Upper lobe of left lung (tissue), 6 donors: Measurements from ENCODE around the gene ITSN1. TPM values are rescaled to one million over a fixed set of nuclear protein-coding genes. Genes with fewer than 3 reads are reported as not detected.

Experiments
- ATAC-seq, 2 donors: fragments of 200-7000 bp; cut with Tn5 transposase; one replicate each; pipeline ENCODE4 v1.9.1; 2022; ENCODE audit warnings: mild to moderate bottlenecking in 2 of 2, moderate library complexity in 2 of 2; ENCODE audit not compliant: low FRiP score in 2 of 2
- DNase-seq, 2 donors: peaks; one replicate each; pipeline ENCODE4 v3.0.0-alpha.2; 2019 to 2020
- H3K27ac ChIP-seq, 4 donors: fragments of 200-600 bp; sonication (generic); one replicate each; pipeline ENCODE4 v1.5.1; 2016 to 2019
- H3K27me3 ChIP-seq, 4 donors: fragments of 200-600 bp; sonication (generic); one replicate each; pipeline ENCODE4 v1.5.1; 2017 to 2019
- H3K36me3 ChIP-seq, 4 donors: fragments of 200-600 bp; sonication (generic); one replicate each; pipeline ENCODE4 v1.5.1; 2016 to 2019
- H3K4me1 ChIP-seq, 4 donors: fragments of 200-600 bp; sonication (generic); one replicate each; pipeline ENCODE4 v1.5.1; 2018 to 2019
- H3K4me3 ChIP-seq, 4 donors: fragments of 200-600 bp; sonication (generic); one replicate each; pipeline ENCODE4 v1.5.1; 2017 to 2019; ENCODE audit warnings: mild to moderate bottlenecking in 2 of 4, moderate library complexity in 1 of 4
- H3K9me3 ChIP-seq, 4 donors: fragments of 200-600 bp; sonication (generic); one replicate each; pipeline ENCODE4 v1.5.1; 2018 to 2019
- EP300 ChIP-seq, 4 donors: sonication (generic); formaldehyde crosslinking; IDR thresholded peaks; one replicate each; pipeline ENCODE4 v1.5.1; 2017; ENCODE audit warnings: antibody characterized with exemption in 4 of 4, control low read depth in 2 of 4
- POLR2A ChIP-seq, 4 donors: fragments of 450-650 bp; IDR thresholded peaks; one replicate each; pipeline ENCODE4 v1.5.1; 2016 to 2017; ENCODE audit warnings: antibody characterized with exemption in 4 of 4, mild to moderate bottlenecking in 2 of 4
- POLR2AphosphoS5 ChIP-seq, 2 donors: sonication (generic); formaldehyde crosslinking; IDR thresholded peaks; one replicate each; pipeline ENCODE4 v1.5.1; 2017; ENCODE audit warnings: antibody characterized with exemption in 2 of 2
- WGBS, 2 donors: methylation state at CpG; one replicate each; pipeline ENCODE4 v1.1.5; 2017 to 2018; 5-methylcytosine and 5-hydroxymethylcytosine counted together
- total RNA-seq, 6 donors: library from RNA; depleted of rRNA in 4 of 6; stranded (reverse); fragments of >200 nt in 4 of 6; gene quantifications; one replicate each; pipeline versions ENCODE4 v1.1.0 to v1.2.1, GENCODE V29; 2016 to 2021
- TF ChIP-seq, protein P1 (sequence below), 6 experiments: fragments of 450-650 bp in 4 of 6; fragments of 200-600 bp in 2 of 6; sonication (generic) in 2 of 6; IDR thresholded peaks; one replicate each; pipeline ENCODE4 v1.5.1; 2016 to 2019; ENCODE audit warnings: antibody characterized with exemption in 6 of 6
- donor health status: DM: no; HTN: no; CAD: no; lungs with moderate emphysema.
- donor health status: DM: no; HTN: yes; CAD: no; lungs with severe emphysema.

The ITSN1 gene
- total RNA-seq, 6 donors from 2014 or later, result 19.3 to 103 (median 38.7) TPM

DNA sequence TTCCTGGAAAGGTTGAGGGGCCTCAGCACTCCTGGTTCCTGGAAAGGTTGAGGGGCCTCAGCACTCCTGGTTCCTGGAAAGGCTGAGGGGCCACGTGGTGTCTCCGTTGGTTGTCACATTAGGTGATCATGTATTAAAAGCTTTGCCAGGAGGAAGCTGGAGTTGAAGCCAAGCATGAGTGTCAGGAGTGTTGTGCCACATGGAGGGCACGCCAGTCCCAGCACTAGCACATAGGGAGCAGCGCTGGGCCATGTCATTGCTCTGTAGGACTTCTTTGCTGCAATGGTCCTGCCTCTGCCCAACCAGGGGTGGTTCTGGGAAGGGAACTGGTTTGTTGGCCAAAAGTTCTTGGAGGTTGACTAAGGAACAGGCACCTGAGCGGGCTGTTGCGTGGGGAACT, 260.0 kb downstream of the ITSN1 start:
- DNase-seq, result no peak
- peaks cover 29 to 64% (median 54%) of the 10 kb centered on the region in 4 donors for H3K36me3 ChIP-seq
- no peaks in the 10 kb centered on the region for H3K4me1 ChIP-seq
- no peak overlapping the region for H3K27ac ChIP-seq
- no peaks in the 10 kb centered on the region for H3K9me3 ChIP-seq
- ATAC-seq, result no peak
- no peak overlapping the region for H3K4me3 ChIP-seq
- no peak for TF ChIP-seq EP300 (IDR thresholded peaks at IDR 0.05)
- no peak for TF ChIP-seq POLR2A (IDR thresholded peaks at IDR 0.05)
- no peak for TF ChIP-seq POLR2AphosphoS5 (IDR thresholded peaks at IDR 0.05)
- TF ChIP-seq, protein P1, sequence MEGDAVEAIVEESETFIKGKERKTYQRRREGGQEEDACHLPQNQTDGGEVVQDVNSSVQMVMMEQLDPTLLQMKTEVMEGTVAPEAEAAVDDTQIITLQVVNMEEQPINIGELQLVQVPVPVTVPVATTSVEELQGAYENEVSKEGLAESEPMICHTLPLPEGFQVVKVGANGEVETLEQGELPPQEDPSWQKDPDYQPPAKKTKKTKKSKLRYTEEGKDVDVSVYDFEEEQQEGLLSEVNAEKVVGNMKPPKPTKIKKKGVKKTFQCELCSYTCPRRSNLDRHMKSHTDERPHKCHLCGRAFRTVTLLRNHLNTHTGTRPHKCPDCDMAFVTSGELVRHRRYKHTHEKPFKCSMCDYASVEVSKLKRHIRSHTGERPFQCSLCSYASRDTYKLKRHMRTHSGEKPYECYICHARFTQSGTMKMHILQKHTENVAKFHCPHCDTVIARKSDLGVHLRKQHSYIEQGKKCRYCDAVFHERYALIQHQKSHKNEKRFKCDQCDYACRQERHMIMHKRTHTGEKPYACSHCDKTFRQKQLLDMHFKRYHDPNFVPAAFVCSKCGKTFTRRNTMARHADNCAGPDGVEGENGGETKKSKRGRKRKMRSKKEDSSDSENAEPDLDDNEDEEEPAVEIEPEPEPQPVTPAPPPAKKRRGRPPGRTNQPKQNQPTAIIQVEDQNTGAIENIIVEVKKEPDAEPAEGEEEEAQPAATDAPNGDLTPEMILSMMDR (IDR thresholded peaks at IDR 0.05), result no peak
- H3K27me3 ChIP-seq, result no peaks in the 10 kb centered on the region
- 89 to 92% methylated on average over 5 to 6 of the region's 6 CpGs for WGBS, 2 donors

DNA sequence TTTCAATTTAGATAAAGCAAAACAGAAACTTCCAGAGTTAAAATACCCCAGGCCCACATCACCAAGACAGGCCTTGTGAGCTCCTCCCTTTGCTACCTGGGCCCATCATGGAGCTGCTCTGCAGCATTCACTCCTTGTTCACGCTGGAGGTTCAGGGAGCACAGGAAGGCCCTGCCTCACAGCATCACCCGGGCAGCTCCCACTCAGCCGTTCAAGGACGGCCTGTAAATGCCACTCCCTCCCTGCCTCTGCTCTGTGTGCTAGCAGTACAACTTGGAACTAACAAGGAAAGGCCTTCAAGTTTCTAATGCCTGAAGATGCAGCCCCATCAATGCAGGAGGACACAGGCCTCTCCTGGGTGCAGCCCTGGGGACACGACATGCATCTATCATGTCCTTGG, 261.7 kb downstream of the ITSN1 start:
- no peak for TF ChIP-seq POLR2AphosphoS5 (IDR thresholded peaks at IDR 0.05)
- TF ChIP-seq, protein P1 (IDR thresholded peaks at IDR 0.05), result no peak
- no peak for TF ChIP-seq POLR2A (IDR thresholded peaks at IDR 0.05)
- TF ChIP-seq EP300 (IDR thresholded peaks at IDR 0.05), result no peak
- Histone ChIP-seq H3K36me3 (peaks cover 42 to 81% (median 70%) of the 10 kb centered on the region in 4 donors), H3K9me3 (no peaks in the 10 kb centered on the region), H3K27me3 (no peaks in the 10 kb centered on the region), H3K27ac (no peak overlapping the region), H3K4me1 (no peaks in the 10 kb centered on the region), H3K4me3 (no peak overlapping the region)
- WGBS, 2 donors, result 80 to 90% methylated on average over 5 of the region's 5 CpGs
- no peak for ATAC-seq
- DNase-seq, result no peak

DNA sequence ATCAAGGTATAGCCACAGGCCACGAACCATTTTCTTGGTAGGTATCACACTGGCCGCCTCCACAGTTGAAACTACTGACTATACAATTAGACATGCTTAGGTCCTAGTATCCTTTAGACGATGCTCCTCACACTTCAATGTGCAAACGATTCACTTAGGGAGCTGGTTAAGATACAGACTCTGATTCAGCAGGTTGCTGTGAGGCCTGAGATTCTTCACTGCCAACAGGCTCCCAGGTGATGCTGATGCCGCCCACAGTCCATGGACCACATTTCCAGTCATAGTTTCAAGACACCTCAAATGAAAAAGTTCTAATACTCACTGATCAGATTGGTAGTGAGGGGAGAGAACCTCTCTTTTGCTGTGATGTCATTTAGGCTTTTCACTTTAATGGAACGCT, 266.5 kb downstream of the ITSN1 start:
- 94 to 100% methylated on average over 3 to 6 of the region's 6 CpGs for WGBS, 2 donors
- no peaks in the 10 kb centered on the region for H3K9me3 ChIP-seq
- H3K27me3 ChIP-seq, result no peaks in the 10 kb centered on the region
- H3K4me1 ChIP-seq, result peaks cover 0 to 2% (median 0%) of the 10 kb centered on the region in 4 donors
- peaks cover 42 to 98% (median 78%) of the 10 kb centered on the region in 4 donors for H3K36me3 ChIP-seq
- TF ChIP-seq POLR2AphosphoS5 (IDR thresholded peaks at IDR 0.05) (no peak), EP300 (IDR thresholded peaks at IDR 0.05) (no peak), POLR2A (IDR thresholded peaks at IDR 0.05) (no peak)
- TF ChIP-seq, protein P1 (IDR thresholded peaks at IDR 0.05), result no peak
- DNase-seq (no peak), ATAC-seq (no peak)
- no peak overlapping the region for H3K4me3 ChIP-seq
- no peak overlapping the region for H3K27ac ChIP-seq

- Histone ChIP-seq H3K27ac (no peak overlapping the region), H3K36me3 (peaks cover 35 to 88% (median 68%) of the 10 kb centered on the region in 4 donors), H3K9me3 (no peaks in the 10 kb centered on the region), H3K4me1 (peaks cover 7 to 12% (median 9%) of the 10 kb centered on the region in 4 donors), H3K4me3 (no peak overlapping the region), H3K27me3 (no peaks in the 10 kb centered on the region)
- WGBS, 2 donors, result 88 to 91% methylated on average over 6 of the region's 6 CpGs
- ATAC-seq (no peak), DNase-seq (no peak)
- no peak for TF ChIP-seq EP300 (IDR thresholded peaks at IDR 0.05)
- no peak for TF ChIP-seq POLR2A (IDR thresholded peaks at IDR 0.05)
- TF ChIP-seq POLR2AphosphoS5 (IDR thresholded peaks at IDR 0.05), result no peak
- TF ChIP-seq, protein P1 (IDR thresholded peaks at IDR 0.05), result no peak
These were observed 267.5 kb downstream of the ITSN1 start for GRCh38 chr21:33909756-33910155.

DNA sequence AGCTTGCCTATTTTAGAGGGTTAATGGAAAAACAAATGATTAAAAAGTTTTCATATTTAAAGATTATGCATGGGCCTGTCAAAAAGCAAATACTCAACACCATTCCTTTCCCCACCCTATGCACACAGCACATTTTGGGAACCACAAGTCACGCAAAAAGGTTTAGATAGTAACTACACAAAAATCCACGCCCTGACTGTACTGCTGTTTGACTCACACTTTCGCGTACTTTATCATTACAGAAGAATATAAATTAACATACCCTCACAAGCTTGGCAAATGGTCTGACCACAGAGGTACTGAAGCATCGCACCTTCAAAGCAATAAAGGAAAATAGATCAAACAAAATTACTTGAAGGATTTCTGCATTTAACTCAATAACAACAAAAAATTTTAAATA, 271.9 kb downstream of the ITSN1 start:
- ATAC-seq (no peak), DNase-seq (no peak)
- H3K4me1 ChIP-seq, result peaks cover 10 to 20% (median 16%) of the 10 kb centered on the region in 4 donors
- WGBS, 2 donors, result 76 to 82% methylated on average over 5 of the region's 5 CpGs
- peak overlapping the region in 1 of 4 donors; percentile 90 for H3K4me3 ChIP-seq
- H3K27me3 ChIP-seq, result no peaks in the 10 kb centered on the region
- no peak overlapping the region for H3K27ac ChIP-seq
- H3K9me3 ChIP-seq, result no peaks in the 10 kb centered on the region
- peaks cover 9 to 44% (median 28%) of the 10 kb centered on the region in 4 donors for H3K36me3 ChIP-seq
- TF ChIP-seq, protein P1 (IDR thresholded peaks at IDR 0.05), result no peak
- TF ChIP-seq POLR2A (IDR thresholded peaks at IDR 0.05) (no peak), EP300 (IDR thresholded peaks at IDR 0.05) (no peak), POLR2AphosphoS5 (IDR thresholded peaks at IDR 0.05) (no peak)
